Bronchial epithelial cell (primary cell): ENCODE measurements around the gene BIRC5. TPM values are rescaled to one million over a fixed set of nuclear protein-coding genes. Genes with fewer than 3 reads are reported as not detected.

ENCODE experiments used
- DNase-seq: peaks from one replicate; pipeline ENCODE4 v3.0.0-alpha.2; 2010; ENCODE audit warnings: low read depth
- FAIRE-seq: peaks from 2 replicates; lab custom pipeline; 2011; peaks lifted over from hg19 to GRCh38; lab: Jason Lieb, UNC
- H3K27me3 ChIP-seq: 2 replicates; pipeline ENCODE4 v1.5.1; 2011; ENCODE audit warnings: low read length; ENCODE audit not compliant: control insufficient read depth, insufficient read depth
- H3K36me3 ChIP-seq: 2 replicates; pipeline ENCODE4 v1.5.1; 2011; ENCODE audit warnings: low read length; ENCODE audit not compliant: control insufficient read depth, insufficient read depth
- H3K4me3 ChIP-seq: 2 replicates; pipeline ENCODE4 v1.5.1; 2011; ENCODE audit warnings: mild to moderate bottlenecking, low read depth, low read length, control low read depth
- total RNA-seq: library from RNA; depleted of rRNA; stranded (reverse); fragments of >200 nt; gene quantifications from 2 replicates; pipeline ENCODE4 v1.2.1, GENCODE V29; 2014
- TF ChIP-seq, protein P1 (sequence below): IDR thresholded peaks from 2 replicates; pipeline ENCODE4 v1.5.1; 2011; ENCODE audit warnings: mild to moderate bottlenecking, moderate library complexity, low read length, control low read depth, inconsistent platforms; ENCODE audit not compliant: insufficient read depth, severe bottlenecking

BIRC5 gene
- total RNA-seq, 1 donor from 2014 or later: 0.53 TPM

DNA sequence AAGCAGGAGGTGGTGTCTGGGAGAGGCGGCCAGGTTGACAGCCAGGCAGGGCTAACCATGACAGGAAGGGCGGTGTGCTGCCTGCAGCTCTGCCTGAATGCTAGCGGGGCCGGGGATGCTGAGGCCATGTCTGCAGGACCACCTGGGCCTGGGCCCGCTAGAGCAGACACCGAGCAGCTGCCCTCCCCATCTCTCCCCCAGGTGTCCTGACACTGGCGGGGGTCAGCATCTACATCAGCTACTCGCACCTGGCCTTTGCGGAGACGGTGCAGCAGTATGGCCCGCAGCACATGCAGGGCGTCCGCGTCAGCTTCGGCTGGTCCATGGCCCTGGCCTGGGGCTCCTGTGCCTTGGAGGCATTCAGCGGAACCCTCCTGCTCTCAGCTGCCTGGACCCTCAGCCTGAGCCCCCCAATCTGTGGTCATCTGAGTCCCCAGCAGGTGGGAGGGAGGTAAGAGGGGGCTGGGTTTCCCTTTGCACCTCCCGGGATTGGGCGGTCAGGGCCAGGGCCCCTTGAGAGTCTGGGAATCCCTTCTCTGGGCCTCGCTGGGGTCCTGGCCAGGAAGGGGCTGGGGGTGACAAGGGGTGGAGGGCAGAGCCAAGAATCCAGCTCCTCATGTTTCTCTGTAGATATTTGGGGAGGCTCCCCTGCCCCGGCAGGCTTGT lies 24.9 kb downstream of the BIRC5 start:
- no peak for DNase-seq
- TF ChIP-seq, protein P1, sequence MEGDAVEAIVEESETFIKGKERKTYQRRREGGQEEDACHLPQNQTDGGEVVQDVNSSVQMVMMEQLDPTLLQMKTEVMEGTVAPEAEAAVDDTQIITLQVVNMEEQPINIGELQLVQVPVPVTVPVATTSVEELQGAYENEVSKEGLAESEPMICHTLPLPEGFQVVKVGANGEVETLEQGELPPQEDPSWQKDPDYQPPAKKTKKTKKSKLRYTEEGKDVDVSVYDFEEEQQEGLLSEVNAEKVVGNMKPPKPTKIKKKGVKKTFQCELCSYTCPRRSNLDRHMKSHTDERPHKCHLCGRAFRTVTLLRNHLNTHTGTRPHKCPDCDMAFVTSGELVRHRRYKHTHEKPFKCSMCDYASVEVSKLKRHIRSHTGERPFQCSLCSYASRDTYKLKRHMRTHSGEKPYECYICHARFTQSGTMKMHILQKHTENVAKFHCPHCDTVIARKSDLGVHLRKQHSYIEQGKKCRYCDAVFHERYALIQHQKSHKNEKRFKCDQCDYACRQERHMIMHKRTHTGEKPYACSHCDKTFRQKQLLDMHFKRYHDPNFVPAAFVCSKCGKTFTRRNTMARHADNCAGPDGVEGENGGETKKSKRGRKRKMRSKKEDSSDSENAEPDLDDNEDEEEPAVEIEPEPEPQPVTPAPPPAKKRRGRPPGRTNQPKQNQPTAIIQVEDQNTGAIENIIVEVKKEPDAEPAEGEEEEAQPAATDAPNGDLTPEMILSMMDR: no peak
- FAIRE-seq: no peak
- no peaks in the 10 kb centered on the region for H3K27me3 ChIP-seq
- H3K36me3 ChIP-seq: no peaks in the 10 kb centered on the region
- no peak overlapping the region for H3K4me3 ChIP-seq

DNA sequence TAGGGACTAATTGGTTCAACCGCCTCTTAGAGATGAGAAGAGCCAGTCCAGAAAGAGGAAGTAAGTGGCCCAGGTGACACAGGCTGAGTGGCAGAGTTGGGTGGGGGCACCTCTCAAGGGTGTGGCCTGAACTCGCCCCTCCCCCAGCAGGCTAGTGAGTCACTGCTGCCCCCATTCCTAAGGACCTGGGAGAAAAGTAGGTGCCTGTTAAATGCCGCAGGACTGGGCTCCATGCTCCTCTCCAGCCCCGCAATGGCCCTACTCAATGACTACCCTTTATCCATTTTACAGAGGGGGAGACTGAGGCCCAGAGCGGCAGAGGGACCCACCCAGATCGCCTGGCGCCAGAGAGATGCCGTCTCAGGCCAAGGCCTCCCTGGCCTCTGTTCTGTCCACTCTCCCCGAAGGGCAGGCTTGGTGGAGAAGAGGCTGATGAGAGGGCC lies 25.5 kb downstream of the BIRC5 start:
- Histone ChIP-seq H3K27me3 (no peaks in the 10 kb centered on the region), H3K4me3 (no peak overlapping the region), H3K36me3 (no peaks in the 10 kb centered on the region)
- FAIRE-seq (no peak), DNase-seq (no peak)
- TF ChIP-seq, protein P1: no peak

DNA sequence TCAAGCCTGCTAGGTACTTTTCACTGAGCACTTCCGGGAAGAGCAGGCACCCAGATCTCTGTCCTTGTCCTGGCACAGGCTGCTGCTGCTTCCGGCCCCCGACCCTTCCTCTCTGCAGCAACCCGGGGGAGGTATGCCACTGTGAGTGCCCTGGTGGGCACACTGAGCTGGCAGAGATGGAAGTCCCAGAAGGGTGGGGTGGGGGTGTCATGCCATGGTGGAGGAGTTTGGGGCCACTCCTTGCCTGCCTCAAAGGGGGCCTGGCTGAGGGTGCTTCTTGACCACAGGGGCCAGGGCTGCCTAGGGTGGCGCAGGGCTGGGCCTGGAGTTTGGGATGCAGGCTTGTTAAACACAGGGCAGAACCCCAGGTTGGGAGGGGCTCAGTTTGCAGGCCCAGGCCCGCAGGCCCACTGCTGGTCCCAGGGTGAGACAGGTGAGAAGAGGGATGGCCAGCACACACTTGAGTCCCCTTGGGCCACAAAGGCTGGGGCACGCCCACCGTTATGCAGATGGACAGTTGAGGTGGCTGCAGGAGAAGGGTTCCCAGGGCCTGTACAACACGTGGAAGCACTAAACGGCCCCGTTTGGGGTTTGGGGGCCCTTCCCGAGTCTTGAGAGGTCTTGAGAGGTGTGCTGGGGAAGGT lies 26.1 kb downstream of the BIRC5 start:
- no peaks in the 10 kb centered on the region for H3K36me3 ChIP-seq
- FAIRE-seq (no peak), DNase-seq (no peak)
- no peak overlapping the region for H3K4me3 ChIP-seq
- TF ChIP-seq, protein P1: no peak
- H3K27me3 ChIP-seq: no peaks in the 10 kb centered on the region

DNA sequence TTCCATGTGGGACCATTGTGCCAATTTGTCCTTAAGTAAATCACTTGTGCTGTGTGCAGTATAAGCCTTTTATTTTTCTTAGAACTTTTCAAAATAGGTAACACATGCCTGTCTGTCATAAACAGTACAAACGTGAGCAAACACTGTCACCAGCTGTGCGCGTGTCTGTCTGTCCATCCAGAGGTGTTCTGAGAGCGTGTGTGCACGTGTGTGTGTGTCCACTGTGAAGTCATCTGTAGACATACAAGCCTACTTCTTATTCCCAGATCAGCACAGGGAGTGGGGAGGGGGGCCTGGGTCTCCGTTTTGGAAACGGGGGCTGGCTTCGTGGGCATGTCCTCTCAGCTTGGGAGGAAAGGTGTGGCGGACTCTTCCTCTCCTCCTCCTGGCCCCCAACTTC lies 26.8 kb downstream of the BIRC5 start:
- Histone ChIP-seq H3K36me3 (no peaks in the 10 kb centered on the region), H3K4me3 (no peak overlapping the region), H3K27me3 (no peaks in the 10 kb centered on the region)
- no peak for FAIRE-seq
- TF ChIP-seq, protein P1: no peak
- DNase-seq: no peak

DNA sequence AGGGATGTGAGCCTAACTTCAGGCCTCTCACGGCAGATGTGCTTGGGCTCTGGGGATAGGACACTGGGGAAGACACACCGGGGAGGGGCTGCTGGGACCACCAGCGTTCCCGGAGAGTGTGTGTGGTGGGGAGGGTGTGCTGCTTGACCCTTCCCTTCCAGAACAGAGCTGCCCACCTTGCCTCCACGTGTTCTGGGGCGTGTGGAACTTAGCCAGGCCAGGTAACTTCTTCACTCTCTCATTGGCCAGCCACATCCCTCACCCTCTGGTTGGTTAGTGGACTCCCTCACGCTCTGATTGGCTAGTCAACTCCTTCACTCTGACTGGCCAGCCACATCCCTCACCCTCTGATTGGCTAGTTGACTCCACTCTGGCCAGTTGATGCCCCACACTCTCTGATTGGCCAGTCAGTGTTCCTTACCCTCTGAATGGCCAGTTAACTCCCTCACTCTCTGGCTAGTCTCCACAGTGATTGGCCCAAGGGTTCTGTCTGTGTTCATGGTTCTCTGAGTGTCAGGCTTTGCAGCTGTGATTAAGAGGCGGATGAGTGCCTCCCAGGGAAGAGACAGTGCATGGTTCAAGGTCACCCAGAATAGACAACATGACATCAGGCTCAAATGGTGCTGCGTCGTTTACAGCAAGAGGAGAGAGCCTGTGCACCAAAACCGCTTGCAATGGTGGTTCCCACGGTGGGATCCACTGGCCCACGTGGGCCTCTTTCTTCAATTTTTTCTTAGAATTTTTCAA lies 27.4 kb downstream of the BIRC5 start:
- Histone ChIP-seq H3K27me3 (no peaks in the 10 kb centered on the region), H3K36me3 (no peaks in the 10 kb centered on the region), H3K4me3 (no peak overlapping the region)
- peak; percentile 52 for FAIRE-seq
- TF ChIP-seq, protein P1: no peak
- DNase-seq: no peak
